Activated T-cell treated with anti-CD3 and anti-CD28 coated beads, Interleukin-2, amount 50 U/mL, for 24 hours (primary cell): ENCODE measurements around the gene ZKSCAN4.

ENCODE experiments used
- DNase-seq: peaks from one replicate; pipeline ENCODE4 v3.0.0-alpha.2; 2020
- H3K27ac Mint-ChIP-seq: 2 replicates; pipeline ENCODE4 v1.8.0; 2020; ENCODE audit warnings: mild to moderate bottlenecking, mixed read lengths
- H3K27me3 Mint-ChIP-seq: 2 replicates; pipeline ENCODE4 v1.8.0; 2020; ENCODE audit warnings: mixed read lengths
- H3K36me3 Mint-ChIP-seq: 2 replicates; pipeline ENCODE4 v1.8.0; 2020; ENCODE audit warnings: low read depth, mixed read lengths
- H3K4me1 Mint-ChIP-seq: 2 replicates; pipeline ENCODE4 v1.8.0; 2020; ENCODE audit warnings: low read depth, mixed read lengths
- H3K4me3 Mint-ChIP-seq: 2 replicates; pipeline ENCODE4 v1.8.0; 2020; ENCODE audit warnings: mild to moderate bottlenecking, moderate library complexity, mixed read lengths
- H3K9me3 Mint-ChIP-seq: 2 replicates; pipeline ENCODE4 v1.8.0; 2020; ENCODE audit warnings: mixed read lengths

Gene ZKSCAN4

DNA sequence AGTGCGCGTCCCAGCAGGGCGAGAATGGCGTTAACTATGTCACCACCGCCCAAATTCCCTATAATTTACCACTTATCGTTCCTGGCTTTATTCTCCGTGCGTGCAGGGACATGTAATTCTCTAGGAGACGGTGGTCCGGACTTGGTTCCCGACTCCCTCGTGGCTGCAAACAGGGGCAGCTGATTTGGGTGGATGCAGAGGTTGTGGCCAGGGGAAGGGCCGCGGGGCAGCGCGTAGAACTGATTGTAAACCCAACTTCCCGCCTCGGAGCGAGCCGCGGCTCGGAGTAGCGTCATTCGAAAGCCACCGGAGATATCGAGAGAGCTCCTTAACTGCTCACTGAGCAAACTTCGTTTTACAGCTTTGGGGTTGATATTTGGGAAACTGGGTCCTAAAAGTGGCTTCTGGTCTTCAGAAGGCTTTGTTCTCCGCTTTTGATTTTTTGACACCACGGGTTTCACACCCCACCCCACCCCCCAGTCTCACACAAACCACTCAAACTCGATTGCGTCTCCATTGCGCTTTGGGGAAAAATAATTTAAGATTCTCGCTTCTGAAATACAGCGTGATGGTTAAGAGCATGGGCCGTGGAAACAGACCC is 44.5 kb downstream of the ZKSCAN4 start:
- H3K4me3 Mint-ChIP-seq: peak overlapping the region; percentile 79
- H3K9me3 Mint-ChIP-seq: peaks cover 12% of the 10 kb centered on the region
- no peaks in the 10 kb centered on the region for H3K36me3 Mint-ChIP-seq
- DNase-seq: peak; percentile 42
- H3K27me3 Mint-ChIP-seq: peaks cover 80% of the 10 kb centered on the region
- H3K27ac Mint-ChIP-seq: no peak overlapping the region
- peaks cover 25% of the 10 kb centered on the region for H3K4me1 Mint-ChIP-seq

DNA sequence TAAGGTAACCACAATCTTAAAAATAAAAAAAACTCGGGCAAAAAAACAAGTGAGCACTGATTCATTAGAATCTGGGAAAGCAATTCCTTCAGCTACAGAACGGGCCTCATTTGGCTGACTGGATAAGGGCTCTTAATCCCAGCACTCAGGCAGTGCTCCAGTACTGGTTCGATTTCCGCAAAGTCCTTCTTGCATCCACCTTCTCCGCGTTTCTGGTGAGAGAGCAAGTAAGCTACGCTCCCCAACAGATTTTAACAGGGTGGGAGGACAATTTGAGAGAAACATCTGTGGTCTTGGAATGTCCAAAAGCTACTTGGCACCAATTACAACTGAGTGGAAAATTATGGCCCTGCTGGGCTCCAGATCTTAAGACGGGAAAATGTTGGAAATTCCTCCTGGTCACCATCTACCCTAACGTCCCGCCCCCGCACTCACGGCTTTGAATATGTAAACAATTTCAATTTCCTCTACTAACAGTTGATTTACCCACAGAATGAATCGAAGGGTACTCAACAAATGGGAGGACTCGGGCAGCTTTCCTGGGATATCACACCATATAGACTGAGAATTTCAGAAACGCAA is 45.0 kb downstream of the ZKSCAN4 start:
- no peak overlapping the region for H3K27ac Mint-ChIP-seq
- peaks cover 76% of the 10 kb centered on the region for H3K27me3 Mint-ChIP-seq
- peaks cover 23% of the 10 kb centered on the region for H3K4me1 Mint-ChIP-seq
- no peaks in the 10 kb centered on the region for H3K36me3 Mint-ChIP-seq
- peaks cover 12% of the 10 kb centered on the region for H3K9me3 Mint-ChIP-seq
- peak overlapping the region; percentile 79 for H3K4me3 Mint-ChIP-seq
- DNase-seq: no peak

DNA sequence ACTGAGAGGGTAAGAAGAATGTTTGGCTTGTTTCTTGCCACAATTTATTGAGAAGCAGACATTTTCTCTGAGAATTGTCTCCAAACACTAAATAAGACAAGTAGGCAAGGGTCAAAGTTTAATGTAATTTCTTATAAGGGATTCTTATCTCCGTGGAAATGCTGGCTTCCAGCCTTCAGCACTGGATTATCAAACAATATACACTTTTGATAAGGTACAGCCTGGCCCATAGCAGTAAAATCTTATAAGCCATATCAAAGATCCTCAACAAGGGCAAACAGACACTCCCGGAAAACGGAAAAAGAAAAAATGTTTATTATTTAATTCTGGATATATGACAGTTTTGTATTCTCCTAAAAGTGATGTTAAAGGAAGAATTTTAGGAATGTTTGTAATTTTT is 45.5 kb downstream of the ZKSCAN4 start:
- H3K9me3 Mint-ChIP-seq: peaks cover 12% of the 10 kb centered on the region
- H3K36me3 Mint-ChIP-seq: no peaks in the 10 kb centered on the region

DNA sequence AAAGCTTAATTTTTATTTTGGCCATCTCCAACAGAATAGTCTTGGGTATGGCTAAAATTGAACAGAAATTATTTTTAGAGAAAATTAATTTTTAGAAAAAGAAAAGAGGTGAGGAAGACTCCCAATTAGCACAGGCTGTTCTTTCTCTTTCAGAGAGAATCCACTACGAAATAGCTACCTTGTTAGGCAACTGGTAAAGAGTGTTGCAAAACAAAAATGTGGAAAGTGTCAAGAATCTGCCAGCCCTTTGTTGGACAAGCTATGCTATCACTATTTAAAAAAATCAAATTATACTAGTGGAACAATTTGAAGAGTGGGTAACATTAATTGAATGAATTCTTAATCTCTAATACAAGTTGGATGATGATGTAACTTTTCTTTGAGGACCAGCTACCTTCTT is 46.2 kb downstream of the ZKSCAN4 start:
- Mint-ChIP-seq H3K27me3 (peaks cover 71% of the 10 kb centered on the region), H3K36me3 (no peaks in the 10 kb centered on the region), H3K4me3 (no peak overlapping the region), H3K4me1 (peaks cover 19% of the 10 kb centered on the region), H3K9me3 (peaks cover 12% of the 10 kb centered on the region), H3K27ac (no peak overlapping the region)
- DNase-seq: no peak

More for the DNA sequence above, 45.5 kb downstream of the ZKSCAN4 start:
- no peak overlapping the region for H3K4me3 Mint-ChIP-seq
- H3K27me3 Mint-ChIP-seq: peaks cover 73% of the 10 kb centered on the region
- H3K27ac Mint-ChIP-seq: no peak overlapping the region
- H3K4me1 Mint-ChIP-seq: peaks cover 19% of the 10 kb centered on the region
- no peak for DNase-seq

DNA sequence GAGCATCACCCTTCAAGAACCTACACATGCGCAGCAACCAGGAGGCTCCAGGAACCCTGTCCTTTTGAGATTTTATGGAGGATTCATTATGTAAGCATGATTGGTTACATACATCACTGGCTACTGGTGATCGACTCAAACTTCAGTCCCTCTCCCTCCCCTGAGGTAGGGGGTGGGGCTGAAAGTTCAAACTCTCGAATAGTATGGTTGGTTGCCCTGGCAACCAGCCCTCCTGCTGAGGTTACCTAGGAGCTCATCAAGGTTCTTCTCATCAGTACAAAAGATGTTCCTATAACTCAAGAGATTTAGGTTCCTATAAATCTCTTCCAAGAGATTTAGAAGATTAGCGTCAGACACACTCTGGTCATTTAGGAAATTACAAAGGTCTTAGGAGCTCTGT is 48.9 kb downstream of the ZKSCAN4 start:
- H3K4me3 Mint-ChIP-seq: no peak overlapping the region
- H3K27me3 Mint-ChIP-seq: peaks cover 75% of the 10 kb centered on the region
- H3K9me3 Mint-ChIP-seq: peaks cover 24% of the 10 kb centered on the region
- no peak overlapping the region for H3K27ac Mint-ChIP-seq
- no peaks in the 10 kb centered on the region for H3K36me3 Mint-ChIP-seq
- peaks cover 16% of the 10 kb centered on the region for H3K4me1 Mint-ChIP-seq
- no peak for DNase-seq

DNA sequence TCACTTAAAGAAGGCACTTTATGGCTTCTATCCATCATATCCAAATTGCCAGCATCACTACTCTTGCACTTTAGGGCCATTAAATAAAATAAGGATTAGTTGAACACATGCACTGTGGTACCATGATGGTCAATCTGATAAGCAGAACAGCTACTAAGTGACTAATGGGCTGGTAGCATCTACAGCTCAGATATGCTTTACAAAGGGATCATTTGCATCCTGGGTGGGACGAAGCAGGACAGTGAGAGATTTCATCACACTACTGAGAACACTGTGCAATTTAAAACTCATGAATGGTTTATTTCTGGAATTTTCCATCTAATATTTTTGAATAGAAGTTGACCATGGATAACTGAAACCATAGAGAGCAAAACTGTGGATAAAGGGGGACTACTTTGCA is 52.0 kb downstream of the ZKSCAN4 start:
- no peak overlapping the region for H3K27ac Mint-ChIP-seq
- H3K4me1 Mint-ChIP-seq: peaks cover 5% of the 10 kb centered on the region
- peaks cover 74% of the 10 kb centered on the region for H3K27me3 Mint-ChIP-seq
- peaks cover 39% of the 10 kb centered on the region for H3K9me3 Mint-ChIP-seq
- no peak overlapping the region for H3K4me3 Mint-ChIP-seq
- no peaks in the 10 kb centered on the region for H3K36me3 Mint-ChIP-seq
- no peak for DNase-seq
